ENCODE measurements around the gene CDH4. TPM values are rescaled to one million over a fixed set of nuclear protein-coding genes. Genes with fewer than 3 reads are reported as not detected.

CDH4 gene
- polyA plus RNA-seq, 4 donors: 1.1 to 8.1 (median 6.9) TPM

- DNase-seq (ENCODE audit: low read depth in 4 of 4, low spot score in 3 of 4): no peak
Observed at GRCh38 chr20:61924211-61924857, 672.3 kb downstream of the CDH4 start.

DNA sequence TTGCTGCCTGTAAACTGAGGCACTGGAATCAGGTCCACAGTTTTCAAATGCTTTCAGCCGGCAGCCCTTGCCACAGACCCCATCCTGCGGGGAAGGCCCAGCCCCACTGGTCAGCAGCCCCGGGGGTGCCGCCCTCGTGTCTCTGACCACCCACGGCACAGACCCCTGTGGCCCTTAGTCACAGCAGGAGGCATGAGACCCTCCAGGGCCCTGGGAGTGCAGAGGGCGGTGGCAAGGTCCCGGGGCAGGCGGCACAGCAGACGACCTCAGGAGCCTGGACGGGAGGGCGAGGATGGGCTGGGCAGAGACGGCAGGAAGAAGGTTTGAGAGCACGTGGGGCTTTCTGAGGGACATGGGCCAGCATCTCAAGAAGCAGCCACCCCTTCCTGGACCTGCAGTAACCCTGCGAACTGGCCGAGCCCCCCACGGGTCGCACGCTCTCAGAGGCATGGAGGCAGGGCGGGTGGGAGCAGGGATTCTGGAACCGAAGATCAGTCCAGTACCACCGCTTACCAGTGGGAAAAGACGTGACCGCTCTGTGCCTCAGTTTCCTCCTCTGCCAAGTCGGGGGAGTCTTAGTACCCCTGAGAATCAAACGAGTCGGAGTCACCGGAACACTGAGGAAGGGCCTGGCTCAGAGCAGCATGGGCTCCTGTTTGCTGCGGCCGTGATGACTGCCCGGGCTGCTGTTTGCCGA is 672.9 kb downstream of the CDH4 start:
- DNase-seq (ENCODE audit: low read depth in 4 of 4, low spot score in 3 of 4): no peak

GRCh38 chr20:61925555-61926252 is 673.6 kb downstream of the CDH4 start:
- no peak for DNase-seq (ENCODE audit: low read depth in 4 of 4, low spot score in 3 of 4)

DNA sequence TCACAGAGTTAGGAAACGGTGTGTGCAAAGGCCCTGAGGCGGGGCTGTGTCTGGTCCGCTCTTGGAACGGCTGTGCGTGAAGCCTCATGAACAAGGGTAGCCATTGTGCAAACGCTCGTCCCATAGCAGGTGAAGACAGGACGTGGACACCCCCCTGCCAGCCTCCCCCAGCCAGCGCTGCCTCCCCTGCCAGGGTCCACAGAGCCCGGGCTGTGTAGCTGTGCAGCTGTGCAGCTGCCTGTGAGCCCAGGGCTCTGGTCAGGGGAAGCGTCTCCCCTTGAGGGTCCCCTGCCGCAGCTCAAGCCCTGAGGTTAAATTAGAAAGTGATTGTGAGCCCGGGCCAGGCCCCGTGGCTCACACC is 674.2 kb downstream of the CDH4 start:
- DNase-seq (ENCODE audit: low read depth in 4 of 4, low spot score in 3 of 4): no peak

DNA sequence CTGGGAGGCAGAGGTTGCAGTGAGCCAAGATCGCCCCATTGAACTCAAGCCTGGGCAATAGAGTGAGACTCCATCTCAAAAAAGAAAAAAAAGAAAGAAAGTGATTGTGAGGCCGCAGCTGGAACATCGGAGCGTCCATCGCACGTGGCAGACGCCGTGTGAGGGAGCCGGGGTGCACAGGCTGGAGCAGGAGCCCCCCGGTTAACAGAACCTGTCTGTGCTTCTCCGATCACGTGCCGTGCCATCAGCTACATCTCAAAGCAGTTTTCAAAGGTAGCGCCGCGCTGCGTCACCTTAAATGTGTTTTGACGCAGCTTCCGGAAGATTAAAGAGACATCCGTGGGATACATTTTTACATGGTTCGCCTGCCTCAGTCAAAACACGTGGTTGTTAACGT is 674.7 kb downstream of the CDH4 start:
- DNase-seq (ENCODE audit: low read depth in 4 of 4, low spot score in 3 of 4): no peak

DNA sequence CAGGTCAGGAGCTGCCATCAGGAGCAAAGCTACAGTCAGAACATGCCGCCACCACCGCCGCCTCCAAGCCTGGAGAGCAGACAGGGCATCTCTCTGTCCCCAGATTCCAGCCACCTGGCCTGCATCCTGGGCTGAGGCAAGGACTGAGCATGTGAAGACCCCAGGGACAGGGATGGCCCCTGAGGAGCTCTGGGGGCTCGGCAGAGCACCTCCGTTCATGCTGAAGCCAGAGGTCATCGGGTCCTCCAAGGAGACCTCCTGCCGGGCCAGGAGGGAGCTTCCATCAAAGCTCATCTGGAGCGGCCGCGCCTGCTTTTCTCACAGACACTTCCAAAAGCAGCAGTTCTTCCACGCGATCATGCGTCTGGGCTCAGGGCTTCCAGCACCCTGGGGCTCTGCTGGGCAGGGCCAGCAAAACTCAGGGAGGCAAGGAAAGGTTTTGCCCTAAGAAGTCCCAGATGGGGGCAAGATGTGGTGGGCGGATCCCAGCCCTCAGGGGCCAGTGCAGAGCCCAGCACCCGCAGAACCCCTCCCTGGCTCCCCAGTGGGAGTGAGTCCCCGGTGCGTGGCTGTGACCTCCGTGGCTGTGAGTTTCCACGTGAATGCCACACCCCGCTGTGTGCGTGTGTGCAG is 675.2 kb downstream of the CDH4 start:
- no peak for DNase-seq (ENCODE audit: low read depth in 4 of 4, low spot score in 3 of 4)

DNA sequence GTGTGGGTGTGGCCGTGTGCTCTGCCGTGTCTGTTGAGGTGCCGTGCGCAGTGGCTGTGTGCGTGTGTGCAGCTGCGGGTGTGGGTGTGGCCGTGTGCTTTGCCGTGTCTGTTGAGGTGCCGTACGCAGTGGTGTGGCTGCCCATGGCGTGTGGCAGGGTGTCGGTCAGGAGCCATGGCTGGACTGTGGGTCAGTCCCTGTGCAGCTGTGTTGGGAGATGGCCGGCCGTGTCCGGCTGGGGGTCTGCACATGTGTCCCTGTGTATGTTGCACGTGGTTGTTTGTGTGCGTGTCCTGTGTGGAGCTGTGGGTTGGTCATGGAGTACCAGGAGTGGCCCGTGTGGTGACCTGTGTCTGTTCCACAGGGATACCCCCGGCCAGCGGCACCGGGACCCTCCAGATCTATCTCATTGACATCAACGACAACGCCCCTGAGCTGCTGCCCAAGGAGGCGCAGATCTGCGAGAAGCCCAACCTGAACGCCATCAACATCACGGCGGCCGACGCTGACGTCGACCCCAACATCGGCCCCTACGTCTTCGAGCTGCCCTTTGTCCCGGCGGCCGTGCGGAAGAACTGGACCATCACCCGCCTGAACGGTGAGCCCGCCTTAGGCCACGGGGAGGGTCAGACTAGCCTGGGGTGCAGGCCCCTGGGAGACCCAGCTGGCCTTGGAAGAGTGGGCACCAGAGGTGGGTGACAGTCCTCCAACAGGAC is 675.9 kb downstream of the CDH4 start:
- no peak for DNase-seq (ENCODE audit: low read depth in 4 of 4, low spot score in 3 of 4)

DNA sequence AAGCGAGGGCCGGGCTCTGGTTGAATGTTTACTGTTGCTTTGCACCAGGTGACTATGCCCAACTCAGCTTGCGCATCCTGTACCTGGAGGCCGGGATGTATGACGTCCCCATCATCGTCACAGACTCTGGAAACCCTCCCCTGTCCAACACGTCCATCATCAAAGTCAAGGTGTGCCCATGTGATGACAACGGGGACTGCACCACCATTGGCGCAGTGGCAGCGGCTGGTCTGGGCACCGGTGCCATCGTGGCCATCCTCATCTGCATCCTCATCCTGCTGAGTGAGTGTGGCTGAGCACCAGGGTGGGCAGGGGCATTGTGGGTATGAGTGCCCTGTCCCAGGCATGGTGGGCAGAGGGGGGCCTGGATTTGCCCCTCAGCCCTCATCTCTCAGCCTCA is 677.5 kb downstream of the CDH4 start:
- no peak for DNase-seq (ENCODE audit: low read depth in 4 of 4, low spot score in 3 of 4)

GRCh38 chr20:61929971-61930666 is 678.1 kb downstream of the CDH4 start:
- no peak for DNase-seq (ENCODE audit: low read depth in 4 of 4, low spot score in 3 of 4)

GRCh38 chr20:61930776-61931475 is 678.9 kb downstream of the CDH4 start:
- DNase-seq (ENCODE audit: low read depth in 4 of 4, low spot score in 3 of 4): no peak

DNA sequence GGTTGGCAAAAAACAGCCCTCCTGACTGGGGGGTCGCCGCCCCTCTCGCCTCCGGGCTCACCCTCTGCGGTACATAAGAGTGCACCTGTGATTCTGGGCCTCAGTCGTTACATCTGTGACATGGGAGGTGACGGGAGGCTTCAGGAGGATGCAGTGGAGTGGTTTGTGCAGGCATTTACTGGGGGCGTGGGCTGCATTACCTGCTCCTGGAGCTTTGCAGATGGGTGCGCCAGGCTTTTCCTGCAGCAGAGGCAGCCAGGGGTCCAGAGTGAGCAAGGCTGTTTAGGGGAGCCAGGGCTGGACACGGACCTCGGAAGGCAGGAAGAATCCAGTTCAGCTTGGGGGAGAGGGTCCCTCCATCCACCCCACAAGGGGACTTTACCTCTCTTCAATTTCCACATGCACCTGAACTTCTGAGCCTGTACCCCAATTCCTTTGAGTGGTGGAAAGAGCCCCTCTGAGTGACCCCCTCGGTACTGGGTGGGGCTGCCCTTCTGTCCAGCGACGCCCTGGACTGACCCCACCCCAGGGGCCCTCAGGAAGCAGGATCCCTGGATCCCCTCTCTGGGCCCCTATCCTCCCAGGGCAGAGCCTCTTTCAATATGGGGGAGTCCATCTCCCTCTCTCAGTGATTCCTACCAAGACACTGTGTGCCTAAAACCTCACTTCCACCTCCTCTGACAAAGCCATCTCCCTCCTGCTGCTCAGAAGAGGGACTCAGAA is 679.6 kb downstream of the CDH4 start:
- no peak for DNase-seq (ENCODE audit: low read depth in 4 of 4, low spot score in 3 of 4)

GRCh38 chr20:61932199-61932592 is 680.1 kb downstream of the CDH4 start:
- no peak for DNase-seq (ENCODE audit: low read depth in 4 of 4, low spot score in 3 of 4)

- DNase-seq (ENCODE audit: low read depth in 4 of 4, low spot score in 3 of 4): no peak
Observed at GRCh38 chr20:61932711-61933480, 680.8 kb downstream of the CDH4 start.

DNA sequence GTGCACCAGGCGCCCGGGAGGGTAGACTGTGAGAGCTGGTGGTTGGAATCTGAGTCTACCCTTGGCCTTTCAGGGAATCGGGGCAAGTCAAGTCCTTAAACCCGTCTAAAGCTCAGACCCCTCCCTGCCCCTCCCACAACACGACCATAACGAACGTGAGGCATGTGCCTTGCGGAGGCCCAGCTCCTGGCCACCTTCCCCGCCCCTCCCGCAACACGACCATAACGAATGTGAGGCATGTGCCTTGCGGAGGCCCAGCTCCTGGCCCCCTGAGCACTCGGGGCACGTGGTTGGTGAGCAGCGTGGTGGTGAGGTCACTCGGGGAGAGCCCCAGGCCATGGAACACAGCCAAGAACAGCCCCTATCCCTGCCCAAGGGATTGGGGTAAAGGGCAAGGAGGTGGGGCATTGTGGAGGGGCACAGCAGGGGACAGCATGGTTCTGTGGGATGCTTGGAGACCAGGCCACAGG is 681.5 kb downstream of the CDH4 start:
- no peak for DNase-seq (ENCODE audit: low read depth in 4 of 4, low spot score in 3 of 4)

GRCh38 chr20:61933951-61934715 is 682.1 kb downstream of the CDH4 start:
- no peak for DNase-seq (ENCODE audit: low read depth in 4 of 4, low spot score in 3 of 4)

DNA sequence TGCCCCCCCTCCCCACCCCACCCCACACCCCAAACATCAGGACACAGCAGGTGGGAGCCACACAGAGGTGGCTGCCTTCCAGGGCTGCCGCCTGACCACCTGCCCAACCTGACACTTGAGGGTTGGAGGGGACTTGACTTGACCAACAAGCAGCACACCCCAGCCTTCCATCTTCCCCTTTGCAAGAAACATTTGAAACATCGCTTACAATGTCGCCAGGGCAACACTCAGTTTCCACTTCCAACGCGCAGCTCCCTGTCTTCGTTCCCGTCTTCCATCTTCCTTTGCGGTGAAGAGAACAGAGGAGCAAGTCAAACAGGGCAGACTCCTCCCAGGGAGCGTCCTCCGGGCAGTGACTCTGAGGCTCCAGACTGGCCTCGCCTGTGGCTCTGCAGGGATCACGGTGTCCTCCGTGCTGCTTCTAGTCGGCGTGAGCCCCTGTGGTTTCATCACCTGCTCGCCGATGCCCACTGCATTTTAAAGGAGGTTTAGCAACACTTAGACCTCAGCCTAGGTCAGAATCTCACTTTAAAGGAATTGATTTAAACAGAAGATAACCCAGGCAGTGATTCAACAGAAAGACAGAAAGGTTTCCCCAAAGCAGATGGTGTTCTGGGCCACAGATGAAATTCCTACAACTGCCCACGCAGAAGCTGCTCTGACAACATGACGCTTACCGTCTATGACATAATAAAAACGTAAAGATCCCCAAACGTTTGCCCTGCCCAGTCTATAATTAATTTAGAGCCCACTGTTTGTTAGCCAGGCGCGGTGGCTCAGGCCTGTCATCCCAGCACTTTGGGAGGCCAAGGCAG is 682.9 kb downstream of the CDH4 start:
- DNase-seq (ENCODE audit: low read depth in 4 of 4, low spot score in 3 of 4): no peak
